Limb (tissue), 2 donors: Measurements from ENCODE around the gene ALDH3B2.
"Not testable (repeated sequence)": the region's sequence is repeated elsewhere in the genome, so short reads cannot be mapped to it uniquely, and the experiment has no call there.

Source experiments
- DNase-seq, 2 donors: peaks; one replicate each; pipeline ENCODE4 v3.0.0-alpha.2; 2016; ENCODE audit errors: extremely low spot score in 2 of 2

Gene ALDH3B2

GRCh38 chr11:67631411-67631810, 43.0 kb downstream of the ALDH3B2 start:
- peak in 1 of 2 donors; percentile 34 for DNase-seq

- no peak for DNase-seq
Observed at GRCh38 chr11:67630943-67631331, 43.5 kb downstream of the ALDH3B2 start.

- peak; percentile 99 to 100 for DNase-seq
Observed at GRCh38 chr11:67630228-67630942, 44.0 kb downstream of the ALDH3B2 start.

- DNase-seq: peak; percentile 83
Observed at GRCh38 chr11:67629386-67630227, 44.8 kb downstream of the ALDH3B2 start, which contains the start of gene NUDT8. TSS of gene NUDT8 (minus strand) at chr11:67629937. CDS start at chr11:67629911, 26 bp downstream.

- peak in 1 of 2 donors; percentile 49 for DNase-seq
Observed at GRCh38 chr11:67628710-67629385, 45.6 kb downstream of the ALDH3B2 start.

- DNase-seq: peak in 1 of 2 donors; percentile 31
Observed at GRCh38 chr11:67627812-67628624, 46.4 kb downstream of the ALDH3B2 start.

- DNase-seq: no peak
Observed at GRCh38 chr11:67627441-67627811, 47.0 kb downstream of the ALDH3B2 start.

- DNase-seq: no peak
Observed at GRCh38 chr11:67626970-67627369, 47.5 kb downstream of the ALDH3B2 start.

GRCh38 chr11:67626131-67626833, 48.1 kb downstream of the ALDH3B2 start:
- DNase-seq: not testable (repeated sequence)

GRCh38 chr11:67623795-67624194, 50.6 kb downstream of the ALDH3B2 start:
- DNase-seq: not testable (repeated sequence)

- DNase-seq: not testable (repeated sequence)
Observed at GRCh38 chr11:67622905-67623304, 51.5 kb downstream of the ALDH3B2 start.

GRCh38 chr11:67621928-67622327, 52.5 kb downstream of the ALDH3B2 start:
- DNase-seq: not testable (repeated sequence)

GRCh38 chr11:67620621-67621020, 53.8 kb downstream of the ALDH3B2 start:
- DNase-seq: not testable (repeated sequence)

- not testable (repeated sequence) for DNase-seq
Observed at GRCh38 chr11:67619683-67620618, 54.5 kb downstream of the ALDH3B2 start.

- DNase-seq: not testable (repeated sequence)
Observed at GRCh38 chr11:67618901-67619659, 55.3 kb downstream of the ALDH3B2 start.

GRCh38 chr11:67617243-67617953, 57.0 kb downstream of the ALDH3B2 start:
- no peak for DNase-seq

GRCh38 chr11:67616431-67617242, 57.8 kb downstream of the ALDH3B2 start:
- DNase-seq: no peak
